DMS53 treated with DMSO at 0.1 percent for 48 hours (cell line): Measurements from ENCODE around the gene TAF7L.
"Not testable (repeated sequence)": the region's sequence is repeated elsewhere in the genome, so short reads cannot be mapped to it uniquely, and the experiment has no call there.

Experiments used
- DNase-seq: peaks from one replicate; lab custom pipeline; 2025; ENCODE audit not compliant: unreplicated experiment; lab: John Stamatoyannopoulos, UW

The TAF7L gene, protein sequence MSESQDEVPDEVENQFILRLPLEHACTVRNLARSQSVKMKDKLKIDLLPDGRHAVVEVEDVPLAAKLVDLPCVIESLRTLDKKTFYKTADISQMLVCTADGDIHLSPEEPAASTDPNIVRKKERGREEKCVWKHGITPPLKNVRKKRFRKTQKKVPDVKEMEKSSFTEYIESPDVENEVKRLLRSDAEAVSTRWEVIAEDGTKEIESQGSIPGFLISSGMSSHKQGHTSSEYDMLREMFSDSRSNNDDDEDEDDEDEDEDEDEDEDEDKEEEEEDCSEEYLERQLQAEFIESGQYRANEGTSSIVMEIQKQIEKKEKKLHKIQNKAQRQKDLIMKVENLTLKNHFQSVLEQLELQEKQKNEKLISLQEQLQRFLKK

DNA sequence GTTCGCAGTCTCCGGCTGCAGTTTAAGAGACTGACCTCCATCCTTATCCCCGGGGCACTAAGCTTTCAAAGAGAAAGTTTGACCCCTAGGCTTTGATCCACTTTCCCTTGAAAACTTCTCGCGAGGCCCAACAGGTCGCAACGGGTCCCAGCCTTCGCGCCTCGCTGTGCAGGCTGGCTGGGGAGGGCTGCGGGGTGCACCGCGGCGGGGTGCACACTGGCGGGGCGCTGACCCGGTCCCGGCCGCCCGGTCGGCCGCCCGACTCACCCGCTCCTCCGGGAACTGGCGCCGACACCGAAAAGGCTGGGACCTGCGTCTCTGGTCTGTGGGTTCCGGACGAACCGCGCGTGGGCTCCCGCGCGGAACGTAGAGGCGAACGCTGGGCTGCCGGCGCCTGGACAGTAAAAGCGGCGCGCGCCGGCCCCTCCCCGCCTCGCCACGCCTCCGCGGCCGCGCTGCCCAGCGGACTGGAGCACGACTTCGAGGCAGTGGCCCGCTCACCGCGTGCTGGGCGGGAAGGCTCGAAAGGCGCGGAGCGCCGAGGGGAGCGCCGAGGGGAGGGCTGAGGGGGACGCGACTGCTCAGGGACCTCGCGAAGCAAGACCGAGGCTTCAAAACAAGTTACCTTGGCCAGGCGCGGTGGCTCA, at the start of gene TAF7L:
Gene TAF7L, minus strand, starts transcription at position 378 of the 647 bp plus-strand sequence. CDS start 3,791 bp downstream, outside the sequence.
- DNase-seq, result no peak

DNA sequence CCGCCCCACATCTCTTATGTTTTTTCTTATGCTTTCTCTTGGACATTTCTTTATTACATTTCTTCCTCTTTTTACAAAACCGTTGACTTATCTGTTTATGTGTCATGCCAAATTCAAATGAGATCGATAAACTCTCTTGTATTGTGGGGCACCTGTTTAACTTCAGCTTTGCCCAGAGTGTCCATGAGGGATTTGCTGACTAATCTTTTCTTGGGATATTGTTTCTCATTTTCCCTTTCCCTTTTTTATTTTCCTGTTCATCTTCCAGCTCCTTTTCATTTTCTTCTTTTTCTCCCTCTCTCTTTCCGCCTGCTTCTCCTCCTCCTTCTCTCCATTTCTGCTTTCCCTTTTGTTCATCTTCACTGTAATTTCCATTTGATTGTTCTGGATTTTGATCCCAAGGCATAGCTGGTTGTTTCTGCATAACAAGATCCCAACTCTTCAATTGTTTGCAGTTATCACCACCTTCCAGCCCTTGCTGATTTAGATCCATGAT, 46.7 kb upstream of the TAF7L start:
- no peak for DNase-seq

DNA sequence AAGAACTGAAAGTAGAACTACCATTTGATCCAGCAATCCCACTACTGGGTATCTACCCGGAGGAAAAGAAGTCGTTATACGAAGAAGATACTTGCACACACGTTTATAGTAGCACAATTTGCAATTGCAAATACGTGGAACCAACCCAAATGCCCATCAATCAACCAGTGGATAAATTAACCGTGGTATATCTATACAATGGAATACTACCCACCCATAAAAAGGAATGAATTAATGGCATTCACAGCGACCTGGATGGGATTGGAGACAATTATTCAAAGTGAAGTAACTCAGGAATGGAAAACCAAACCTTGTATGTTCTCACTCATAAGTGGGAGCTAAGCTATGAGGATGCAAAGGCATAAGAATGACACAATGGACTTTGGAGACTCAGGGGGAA, 43.2 kb upstream of the TAF7L start:
- not testable (repeated sequence) for DNase-seq

DNA sequence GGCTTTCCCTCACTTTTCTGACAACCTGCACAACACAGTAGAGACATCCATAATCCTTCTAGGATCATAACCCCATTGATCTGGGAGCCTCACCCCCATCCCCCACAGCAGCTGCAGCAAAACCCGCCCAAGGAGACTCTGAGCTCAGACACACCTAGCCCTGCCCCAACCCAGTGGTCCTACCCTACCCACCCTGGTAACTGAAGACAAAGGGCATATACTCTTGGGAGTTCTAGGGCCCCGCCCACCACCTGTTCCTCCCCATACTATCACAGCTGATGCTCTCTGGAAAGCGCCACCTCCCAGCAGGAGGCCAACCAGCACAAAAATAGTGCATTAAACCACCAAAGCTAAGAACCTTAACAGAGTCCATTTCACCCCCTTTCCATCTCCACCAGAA, 35.5 kb upstream of the TAF7L start:
- not testable (repeated sequence) for DNase-seq

DNA sequence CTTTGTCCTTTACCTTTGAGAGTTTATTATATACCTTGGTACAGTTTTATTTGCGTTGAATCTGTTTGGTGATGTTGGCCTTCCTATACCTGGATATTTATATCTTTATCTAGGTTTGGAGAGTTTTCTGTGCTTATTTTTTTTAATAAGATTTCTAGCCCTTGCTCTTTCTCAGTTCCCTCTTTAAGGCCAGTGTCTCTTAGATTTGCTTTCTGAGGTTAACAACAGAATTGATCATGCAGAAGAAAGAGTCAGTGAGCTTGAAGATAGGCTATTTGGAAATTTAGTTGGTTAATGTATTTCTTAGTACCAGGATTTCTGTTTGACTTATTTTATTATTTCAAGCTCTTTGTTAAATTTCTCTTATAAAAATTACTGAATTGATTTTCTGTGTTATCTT, 12.7 kb upstream of the TAF7L start:
- DNase-seq, result no peak

DNA sequence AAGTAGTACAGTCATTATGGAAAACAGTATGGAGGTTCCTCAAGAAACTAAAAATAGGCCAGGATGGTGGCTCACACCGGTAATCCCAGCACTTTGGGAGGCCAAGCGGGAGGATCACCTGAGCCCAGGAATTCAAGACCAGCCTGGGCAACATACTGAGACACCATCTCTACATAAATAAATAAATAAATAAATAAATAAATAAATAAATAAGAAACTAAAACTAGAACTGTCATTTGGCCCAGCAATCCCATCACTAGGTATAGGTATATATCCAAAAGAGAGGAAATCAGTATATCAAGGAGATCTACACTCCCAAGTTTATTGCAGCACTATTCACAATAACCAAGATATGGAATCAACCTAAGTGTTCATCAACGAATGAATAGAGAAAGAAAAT, 4.5 kb upstream of the TAF7L start:
- not testable (repeated sequence) for DNase-seq

DNA sequence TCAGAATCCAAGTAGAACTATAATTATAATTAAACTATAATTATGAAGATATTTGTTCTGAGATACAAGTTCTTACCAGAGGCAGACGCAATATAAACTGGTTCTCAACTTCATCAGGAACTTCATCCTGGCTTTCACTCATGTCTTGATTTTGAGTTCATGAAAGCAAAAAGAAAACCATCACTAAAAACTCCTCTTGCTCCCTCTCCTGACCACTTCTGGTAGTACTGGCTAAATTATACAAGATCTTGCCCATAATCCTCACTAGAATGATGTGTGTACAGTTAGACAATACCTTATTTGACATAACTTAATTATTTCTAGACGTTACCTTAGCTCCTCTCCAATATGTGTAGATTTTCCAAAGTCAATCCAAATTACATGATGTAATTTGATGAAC, 3.7 kb downstream of the TAF7L start:
- peak; percentile 34 for DNase-seq

DNA sequence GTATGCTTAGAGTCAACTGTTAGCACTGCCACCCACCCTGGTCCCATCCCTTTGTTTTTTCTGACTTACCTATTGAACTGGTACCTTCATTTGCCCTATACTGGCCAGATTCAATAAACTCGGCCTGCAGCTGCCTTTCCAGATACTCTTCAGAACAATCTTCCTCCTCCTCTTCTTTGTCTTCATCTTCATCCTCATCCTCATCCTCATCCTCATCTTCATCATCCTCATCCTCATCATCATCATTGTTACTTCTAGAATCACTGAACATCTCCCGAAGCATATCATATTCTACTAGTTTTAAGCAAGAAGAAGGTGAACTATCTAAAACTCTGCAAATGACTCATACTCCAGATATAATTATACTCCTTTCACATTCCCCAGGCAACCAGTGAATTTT, 14.9 kb downstream of the TAF7L start:
- DNase-seq, result no peak

DNA sequence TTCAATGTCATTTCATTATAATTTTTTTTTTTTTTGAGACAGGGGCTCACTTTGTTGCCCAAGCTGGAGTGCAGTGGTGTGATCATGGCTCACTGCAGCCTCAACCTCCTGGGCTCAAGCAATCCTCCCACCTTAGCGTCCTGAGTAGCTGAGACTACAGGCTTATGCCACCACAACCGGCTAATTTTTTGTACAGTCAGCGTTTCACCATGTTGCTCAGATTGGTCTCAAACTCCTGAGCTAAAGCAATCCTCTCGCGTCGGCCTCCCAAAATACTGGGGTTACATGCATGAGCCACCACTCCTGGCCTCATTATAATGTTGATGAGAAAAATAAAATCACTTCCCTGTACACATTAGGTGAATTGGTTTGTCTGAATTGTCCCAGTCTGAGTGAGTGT, 16.9 kb downstream of the TAF7L start:
- no peak for DNase-seq

DNA sequence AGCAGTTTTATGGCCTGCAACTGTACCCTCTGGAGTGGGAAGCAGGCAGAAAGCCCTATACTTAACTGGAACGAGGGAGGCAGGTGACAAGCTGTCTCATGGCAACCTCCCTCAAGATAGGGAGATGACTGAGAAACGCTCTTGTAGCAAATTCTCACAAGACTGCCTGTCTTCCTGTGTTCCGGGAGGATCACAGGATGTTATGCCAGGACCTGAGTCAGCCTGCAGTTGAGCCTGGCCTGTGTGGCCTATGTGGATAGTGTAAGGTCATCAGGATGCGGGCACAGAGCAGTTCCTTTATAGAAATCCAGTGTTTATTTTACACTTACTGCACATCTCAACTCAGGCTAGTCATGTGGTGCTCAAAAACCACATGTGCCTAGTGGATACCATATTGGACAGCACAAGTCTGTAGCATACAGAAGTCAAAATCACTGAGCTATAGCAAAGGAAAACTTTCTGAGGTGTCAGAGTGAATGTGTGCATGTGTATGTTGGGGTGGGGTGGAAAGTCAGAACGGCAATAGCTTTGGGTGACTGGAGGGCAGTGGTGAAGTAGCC, 25.2 kb downstream of the TAF7L start:
- no peak for DNase-seq

DNA sequence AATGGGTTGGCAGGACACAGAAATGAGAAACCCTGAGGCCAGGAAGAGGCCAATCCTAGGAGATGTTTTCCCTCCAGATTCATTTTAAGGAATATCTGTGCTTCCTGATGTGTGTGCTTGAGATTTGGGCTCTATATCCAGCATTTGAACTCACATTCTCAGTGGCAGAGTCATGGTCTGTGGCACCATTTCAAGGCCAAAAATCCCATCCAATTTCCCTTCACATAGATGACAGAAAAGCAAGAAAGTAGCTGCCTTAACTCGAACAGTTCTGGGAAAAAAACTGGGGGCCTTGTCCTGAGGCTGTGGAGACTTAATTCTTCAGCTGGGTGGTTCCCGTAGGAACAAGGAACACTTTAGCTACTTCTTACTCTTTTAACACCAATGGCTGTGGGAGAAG, 27.4 kb downstream of the TAF7L start:
- DNase-seq, result no peak

DNA sequence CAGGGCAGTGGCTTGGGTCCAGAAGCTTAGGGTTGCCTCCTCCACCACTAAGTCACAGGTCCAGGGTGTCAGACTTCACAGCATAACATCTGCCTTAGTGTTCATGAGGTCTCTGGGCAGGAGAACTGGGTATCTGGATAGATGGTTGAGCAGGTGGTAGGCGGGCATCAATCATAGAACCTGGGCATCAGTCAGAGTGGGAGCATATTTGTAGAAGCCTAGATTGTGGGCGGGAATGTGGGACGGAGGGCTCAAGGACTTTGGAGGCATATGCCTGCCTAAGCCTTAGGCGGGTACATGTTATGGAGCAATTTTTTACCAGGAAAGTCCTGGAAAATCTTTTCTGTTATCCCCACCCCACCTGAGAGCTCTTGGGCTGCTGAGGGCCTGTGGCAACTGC, 28.5 kb downstream of the TAF7L start:
- no peak for DNase-seq

DNA sequence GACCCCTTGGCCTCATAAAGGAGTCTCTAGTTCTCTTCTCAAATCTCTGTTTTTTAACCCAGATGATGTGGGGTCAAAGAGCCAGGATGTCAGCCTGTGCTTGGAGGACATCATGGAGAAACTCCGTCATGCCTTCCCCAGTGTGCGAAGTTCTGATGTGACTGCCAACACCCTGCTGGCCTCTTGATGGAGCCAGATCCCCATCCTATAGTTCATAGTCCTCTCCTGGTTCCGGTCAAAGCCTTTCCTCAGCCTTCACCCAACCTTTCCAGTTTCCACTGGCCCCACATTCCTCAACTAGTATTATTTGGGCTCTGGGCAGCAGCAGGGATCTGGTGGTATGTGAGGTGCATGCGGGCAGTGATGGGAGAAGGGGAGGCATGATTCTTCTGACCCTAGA, 30.7 kb downstream of the TAF7L start:
- DNase-seq, result no peak

DNA sequence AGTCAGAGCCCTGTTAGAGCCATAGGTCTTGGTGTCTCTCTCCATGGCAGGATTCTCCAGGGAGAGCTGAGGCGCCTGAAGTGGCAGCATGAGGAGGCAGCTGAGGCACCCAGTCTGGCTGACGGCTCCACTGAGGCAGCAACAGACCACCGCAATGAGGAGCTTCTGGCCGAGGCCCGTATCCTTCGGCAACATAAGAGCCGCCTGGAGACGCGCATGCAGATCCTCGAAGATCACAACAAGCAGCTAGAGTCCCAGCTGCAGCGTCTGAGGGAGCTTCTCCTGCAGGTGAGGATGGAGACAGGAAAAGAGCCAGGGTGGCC, 32.9 kb downstream of the TAF7L start:
- DNase-seq, result no peak

DNA sequence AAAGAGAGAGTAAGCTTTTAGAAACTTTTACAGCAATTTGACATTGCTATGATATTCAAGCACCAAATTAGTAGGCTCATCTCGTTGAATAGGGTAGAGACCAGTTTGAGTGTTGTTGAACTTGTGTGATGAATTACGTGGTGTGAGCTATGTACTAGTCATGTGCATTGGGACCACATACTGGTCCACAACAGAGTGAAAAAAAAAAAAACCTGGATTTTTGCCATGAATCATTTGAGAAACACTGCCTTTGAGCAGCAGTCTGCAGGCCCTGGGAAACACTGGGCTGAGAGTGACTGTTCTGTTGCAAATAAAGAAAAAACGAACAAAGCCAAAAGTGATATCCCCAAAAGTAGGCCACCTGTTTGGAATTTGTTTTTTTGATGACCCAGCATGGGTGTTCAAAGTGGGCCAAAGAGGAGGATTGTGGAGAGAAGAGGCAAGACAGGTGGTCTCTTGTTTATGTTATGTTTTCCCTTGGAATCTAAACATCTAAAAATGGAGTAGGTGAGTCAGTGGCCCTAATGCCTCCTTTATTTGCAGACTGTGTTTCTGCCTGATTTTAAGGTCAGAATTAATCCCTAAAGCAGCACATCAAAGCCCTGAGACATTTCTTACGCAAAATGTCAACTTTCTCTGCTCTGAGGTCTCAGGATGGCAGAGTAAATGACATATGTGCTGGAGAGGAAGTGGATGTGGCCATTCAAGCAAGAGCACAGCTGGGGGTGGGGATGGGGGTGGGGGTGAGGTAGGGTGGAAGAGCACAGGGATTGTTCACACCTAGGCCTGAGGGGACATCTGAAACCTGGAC, 33.5 kb downstream of the TAF7L start:
- no peak for DNase-seq

DNA sequence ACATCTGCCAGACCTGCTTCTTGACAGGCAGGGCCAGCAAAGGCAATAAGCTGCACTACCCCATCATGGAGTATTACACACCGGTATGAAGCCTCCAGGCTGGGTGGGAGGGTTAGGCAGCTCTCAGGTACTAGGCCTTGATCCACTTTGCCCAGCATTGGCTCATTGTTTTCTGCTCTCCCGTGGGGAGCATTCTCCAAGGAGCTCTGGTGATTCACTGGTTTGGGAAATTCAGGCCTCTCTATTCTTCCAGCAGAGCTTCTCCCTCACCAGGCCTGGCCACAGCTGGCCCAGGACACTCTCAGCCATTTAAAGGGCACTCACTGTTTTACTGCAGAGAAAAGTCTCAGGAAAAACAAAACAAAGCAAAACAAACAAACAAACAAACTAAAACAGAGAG, 38.5 kb downstream of the TAF7L start:
- no peak for DNase-seq

DNA sequence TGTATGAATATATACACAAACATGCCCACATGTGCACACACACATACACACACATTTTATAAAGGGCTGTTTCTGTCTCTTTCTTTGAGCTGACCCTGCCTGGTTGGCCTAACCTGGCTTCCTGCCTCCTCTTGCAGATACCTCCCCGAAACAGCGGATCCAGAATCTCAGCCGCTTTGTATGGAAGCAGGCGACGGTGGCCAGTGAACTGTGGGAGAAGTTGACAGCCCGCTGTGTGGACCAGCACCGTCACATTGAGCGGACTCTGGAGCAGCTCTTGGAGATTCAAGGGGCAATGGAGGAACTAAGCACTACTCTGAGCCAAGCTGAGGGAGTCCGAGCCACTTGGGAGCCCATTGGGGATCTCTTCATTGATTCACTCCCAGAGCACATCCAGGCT, 49.6 kb downstream of the TAF7L start:
- no peak for DNase-seq

DNA sequence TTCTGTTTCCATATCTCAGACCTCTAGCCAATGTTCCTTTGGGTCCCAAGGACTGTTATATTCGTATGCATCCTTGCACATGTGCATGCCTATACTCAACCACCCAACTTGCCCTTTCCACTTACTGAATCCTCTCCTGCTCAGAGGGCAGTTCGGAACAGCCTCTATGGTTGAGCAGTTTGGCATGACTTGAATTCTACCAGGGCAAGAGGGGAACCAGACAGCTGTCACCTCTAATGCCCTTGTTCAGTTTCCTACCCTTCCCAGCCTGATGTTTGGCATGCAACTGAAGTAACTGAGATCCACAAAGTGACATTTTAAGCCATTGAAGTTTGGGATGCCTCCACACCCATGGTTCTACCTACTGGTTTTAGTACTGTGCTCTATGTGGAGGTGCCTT, 54.1 kb downstream of the TAF7L start:
- DNase-seq, result no peak

DNA sequence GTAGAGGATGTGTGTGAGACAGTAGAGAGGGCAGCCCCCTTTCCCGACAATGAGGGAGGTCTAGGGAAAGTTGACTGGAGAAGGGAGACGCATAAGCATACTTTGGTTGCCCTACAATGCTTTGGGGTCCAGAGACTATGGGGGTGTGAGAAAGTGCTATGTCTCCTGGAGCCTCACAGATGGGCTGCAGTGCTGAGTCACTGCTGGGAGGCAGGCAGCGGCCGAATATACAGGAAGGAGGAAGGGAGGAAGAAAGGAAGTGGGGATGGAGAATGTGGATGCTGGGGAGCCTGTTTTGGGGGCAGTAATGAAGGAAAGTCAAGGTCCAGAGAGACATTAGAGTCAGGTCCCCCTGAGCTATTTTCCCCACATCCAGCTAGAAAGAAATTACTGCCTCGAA, 58.8 kb downstream of the TAF7L start:
- no peak for DNase-seq

DNA sequence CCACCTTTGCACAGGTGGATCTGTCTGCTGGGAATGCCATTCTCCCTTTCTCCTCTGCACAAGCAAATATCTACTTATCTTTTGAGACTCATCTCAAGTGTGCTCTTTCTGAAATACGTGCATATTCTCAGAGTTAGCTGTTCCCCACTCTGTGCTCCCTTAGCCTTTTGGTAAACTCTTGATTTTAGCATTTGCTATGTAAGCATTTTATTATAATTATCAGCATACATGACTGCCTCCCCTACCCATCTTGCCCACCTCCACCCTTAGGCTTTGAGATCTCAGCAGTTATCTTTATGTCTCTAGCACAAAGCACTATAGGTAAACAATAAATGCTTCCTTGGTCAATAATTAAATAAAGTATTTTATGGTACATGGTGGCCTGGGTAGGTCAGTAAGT, 60.1 kb downstream of the TAF7L start:
- no peak for DNase-seq

DNA sequence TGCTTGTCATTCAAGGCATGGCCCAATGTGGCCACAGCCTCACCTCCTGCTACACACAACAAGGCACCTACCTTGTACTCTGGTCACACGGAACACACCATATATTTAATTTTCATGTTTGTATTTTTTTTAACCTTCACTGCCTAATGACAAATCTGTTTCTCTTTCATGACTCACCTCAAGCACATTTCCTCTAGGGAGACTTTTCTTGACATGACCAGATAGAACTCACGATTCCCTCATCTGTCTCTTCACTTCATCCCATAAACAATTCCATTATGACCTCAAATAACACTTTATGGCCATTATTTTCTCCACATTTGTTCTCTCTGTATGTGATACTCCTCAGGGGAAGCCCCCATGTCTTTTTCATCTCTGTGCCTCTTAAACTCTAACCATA, 60.5 kb downstream of the TAF7L start:
- no peak for DNase-seq

DNA sequence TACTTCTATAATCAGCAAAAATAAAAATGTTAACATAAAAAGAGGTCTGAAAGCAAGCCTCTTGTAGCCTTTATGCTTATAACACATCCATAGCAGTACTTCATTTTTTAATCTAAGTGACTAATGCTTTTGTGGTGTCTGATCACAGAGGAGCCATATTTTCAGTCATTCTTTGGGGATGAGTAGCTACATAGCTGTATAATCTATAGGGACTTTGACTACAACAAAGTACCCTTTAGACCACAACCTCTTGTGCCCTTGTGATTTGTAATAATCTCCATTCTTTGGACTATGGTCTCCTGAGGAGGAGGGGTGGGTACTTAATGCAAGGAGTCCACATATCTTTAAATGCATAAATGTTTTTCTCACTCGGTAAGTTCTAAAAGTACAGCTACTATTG, 62.0 kb downstream of the TAF7L start:
- DNase-seq, result no peak
